ENCODE results near the gene DOK7. TPM values are rescaled to one million over a fixed set of nuclear protein-coding genes. Genes with fewer than 3 reads are reported as not detected.

DOK7 gene
- total and polyA plus RNA-seq, 2 donors = 0.33 to 1.8 TPM

DNA sequence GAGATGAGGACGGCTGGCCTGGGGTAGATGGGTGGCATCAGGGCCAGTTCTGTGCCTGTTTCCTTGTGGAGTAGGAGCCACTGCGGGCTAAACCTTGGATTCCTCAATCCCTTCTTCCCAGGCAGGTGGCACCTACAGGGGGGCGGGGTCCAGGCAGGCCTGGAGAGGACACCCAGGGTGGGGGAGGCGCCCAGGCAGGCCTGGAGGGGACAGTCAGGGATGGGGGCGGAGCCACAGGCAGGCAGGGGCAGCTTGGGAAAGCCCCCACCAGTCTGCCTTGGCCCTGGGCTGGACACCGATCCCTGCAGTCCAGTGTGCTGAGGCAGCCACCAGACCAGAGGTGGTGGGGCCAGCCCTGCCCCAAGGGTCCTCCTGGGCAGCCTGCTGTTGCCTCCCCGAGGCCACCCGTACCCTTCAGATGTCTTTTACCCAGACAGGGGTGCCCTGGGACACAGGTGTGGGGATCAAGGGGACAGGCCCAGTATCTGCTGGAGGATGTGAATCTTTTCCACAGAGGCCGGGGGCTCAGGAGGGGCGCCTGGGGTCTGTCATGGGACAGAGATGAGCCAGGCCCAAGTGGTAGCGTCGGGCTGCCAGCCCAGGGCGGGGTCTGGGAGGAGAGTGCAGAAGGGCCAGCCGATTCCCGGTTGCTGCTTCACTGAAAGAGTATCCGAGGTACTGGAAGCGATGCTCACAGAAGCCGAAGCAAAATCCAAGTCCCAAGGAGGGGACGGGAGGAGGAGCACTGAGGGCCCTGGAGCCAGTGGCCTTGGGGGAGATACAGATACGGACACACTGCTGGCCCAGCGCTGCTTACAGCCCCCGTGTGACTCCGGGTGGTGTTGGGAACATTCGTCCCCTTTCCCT, 34.6 kb downstream of the DOK7 start:
- H3K27ac ChIP-seq (ENCODE audit: low read depth in 1 of 2, low read length in 1 of 2) = no peak overlapping the region
- no peak for DNase-seq (ENCODE audit: low read depth in 6 of 9, low spot score in 9 of 9)
- H3K27me3 ChIP-seq (ENCODE audit: control insufficient read depth in 2 of 2, insufficient read depth in 1 of 2, low read length in 1 of 2) = peaks cover 2 to 16% of the 10 kb centered on the region in 2 donors
- peaks cover 0 to 24% of the 10 kb centered on the region in 2 donors for H3K36me3 ChIP-seq (ENCODE audit: control insufficient read depth in 2 of 2, insufficient read depth in 2 of 2, low read length in 1 of 2)
- no peak overlapping the region for H3K4me3 ChIP-seq (ENCODE audit: low read length in 2 of 2)
- no peaks in the 10 kb centered on the region for H3K4me1 ChIP-seq (ENCODE audit: control insufficient read depth in 2 of 2, insufficient read depth in 2 of 2, low read length in 2 of 2)
- 94% methylated on average over 24 of the region's 24 CpGs for WGBS
- H3K9me3 ChIP-seq (ENCODE audit: control insufficient read depth in 2 of 2, insufficient read depth in 1 of 2, low read length in 1 of 2) = no peaks in the 10 kb centered on the region

DNA sequence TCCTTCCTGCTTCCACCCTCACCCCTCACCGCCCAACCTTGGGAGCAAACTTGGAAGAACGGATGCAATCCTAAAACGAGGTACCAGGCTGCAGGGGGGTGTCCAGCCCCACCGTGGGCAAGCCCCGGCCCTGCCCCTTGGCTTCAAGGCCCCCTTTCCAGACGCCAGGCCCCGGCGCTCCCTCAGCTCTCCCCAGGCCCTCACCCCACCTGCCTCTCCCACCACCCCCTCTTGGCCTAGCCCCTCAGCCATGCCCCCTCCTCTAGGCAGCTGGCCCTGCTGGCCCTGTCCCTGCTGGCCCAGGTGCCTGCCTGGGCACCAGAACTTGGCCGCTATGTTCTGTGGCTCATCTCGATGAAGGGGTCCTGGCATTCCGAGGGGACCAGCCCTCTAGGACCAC, 35.3 kb downstream of the DOK7 start:
- WGBS = 94% methylated on average over 11 of the region's 11 CpGs
- H3K36me3 ChIP-seq (ENCODE audit: control insufficient read depth in 2 of 2, insufficient read depth in 2 of 2, low read length in 1 of 2) = peaks cover under 1 to 31% of the 10 kb centered on the region in 2 donors
- H3K4me1 ChIP-seq (ENCODE audit: control insufficient read depth in 2 of 2, insufficient read depth in 2 of 2, low read length in 2 of 2) = no peaks in the 10 kb centered on the region
- H3K27ac ChIP-seq (ENCODE audit: low read depth in 1 of 2, low read length in 1 of 2) = no peak overlapping the region
- H3K27me3 ChIP-seq (ENCODE audit: control insufficient read depth in 2 of 2, insufficient read depth in 1 of 2, low read length in 1 of 2) = peaks cover 2 to 11% of the 10 kb centered on the region in 2 donors
- DNase-seq (ENCODE audit: low read depth in 6 of 9, low spot score in 9 of 9) = no peak
- no peak overlapping the region for H3K4me3 ChIP-seq (ENCODE audit: low read length in 2 of 2)
- H3K9me3 ChIP-seq (ENCODE audit: control insufficient read depth in 2 of 2, insufficient read depth in 1 of 2, low read length in 1 of 2) = no peaks in the 10 kb centered on the region

- no peaks in the 10 kb centered on the region for H3K9me3 ChIP-seq (ENCODE audit: control insufficient read depth in 2 of 2, insufficient read depth in 1 of 2, low read length in 1 of 2)
- no peak for DNase-seq (ENCODE audit: low read depth in 6 of 9, low spot score in 9 of 9)
- WGBS = 95% methylated on average over 20 of the region's 20 CpGs
- H3K4me1 ChIP-seq (ENCODE audit: control insufficient read depth in 2 of 2, insufficient read depth in 2 of 2, low read length in 2 of 2) = no peaks in the 10 kb centered on the region
- H3K36me3 ChIP-seq (ENCODE audit: control insufficient read depth in 2 of 2, insufficient read depth in 2 of 2, low read length in 1 of 2) = peaks cover 6 to 34% of the 10 kb centered on the region in 2 donors
- H3K4me3 ChIP-seq (ENCODE audit: low read length in 2 of 2) = no peak overlapping the region
- peaks cover 0 to 5% of the 10 kb centered on the region in 2 donors for H3K27me3 ChIP-seq (ENCODE audit: control insufficient read depth in 2 of 2, insufficient read depth in 1 of 2, low read length in 1 of 2)
- no peak overlapping the region for H3K27ac ChIP-seq (ENCODE audit: low read depth in 1 of 2, low read length in 1 of 2)
These were observed 35.9 kb downstream of the DOK7 start for GRCh38 chr4:3498901-3499510.

DNA sequence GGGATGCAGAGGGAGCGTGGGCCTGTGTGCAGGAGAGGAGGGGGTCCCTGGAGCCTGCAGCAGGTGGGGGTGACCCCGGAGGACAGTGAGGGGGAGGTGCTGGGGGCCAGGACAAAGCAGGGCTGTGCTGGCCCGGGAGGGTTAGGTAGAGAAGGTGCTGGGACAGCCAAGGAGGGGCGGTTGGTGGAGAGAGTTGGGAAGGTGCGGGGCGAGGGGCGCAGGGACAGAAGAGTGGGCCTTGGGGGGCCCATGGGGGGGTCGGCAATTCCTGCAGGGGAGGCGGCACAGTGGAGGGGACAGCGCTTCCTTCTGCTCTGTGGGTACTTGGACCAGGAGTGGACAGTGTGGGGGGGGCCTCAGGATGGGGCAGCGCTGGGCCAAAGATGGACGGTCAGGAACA, 36.6 kb downstream of the DOK7 start:
- H3K9me3 ChIP-seq (ENCODE audit: control insufficient read depth in 2 of 2, insufficient read depth in 1 of 2, low read length in 1 of 2) = no peaks in the 10 kb centered on the region
- peaks cover 6 to 38% of the 10 kb centered on the region in 2 donors for H3K36me3 ChIP-seq (ENCODE audit: control insufficient read depth in 2 of 2, insufficient read depth in 2 of 2, low read length in 1 of 2)
- H3K27me3 ChIP-seq (ENCODE audit: control insufficient read depth in 2 of 2, insufficient read depth in 1 of 2, low read length in 1 of 2) = no peaks in the 10 kb centered on the region
- no peak overlapping the region for H3K4me3 ChIP-seq (ENCODE audit: low read length in 2 of 2)
- 98% methylated on average over 12 of the region's 12 CpGs for WGBS
- H3K4me1 ChIP-seq (ENCODE audit: control insufficient read depth in 2 of 2, insufficient read depth in 2 of 2, low read length in 2 of 2) = no peaks in the 10 kb centered on the region
- H3K27ac ChIP-seq (ENCODE audit: low read depth in 1 of 2, low read length in 1 of 2) = no peak overlapping the region
- no peak for DNase-seq (ENCODE audit: low read depth in 6 of 9, low spot score in 9 of 9)

- Histone ChIP-seq H3K9me3 (ENCODE audit: control insufficient read depth in 2 of 2, insufficient read depth in 1 of 2, low read length in 1 of 2) (no peaks in the 10 kb centered on the region), H3K36me3 (ENCODE audit: control insufficient read depth in 2 of 2, insufficient read depth in 2 of 2, low read length in 1 of 2) (peaks cover 6 to 42% of the 10 kb centered on the region in 2 donors), H3K27ac (ENCODE audit: low read depth in 1 of 2, low read length in 1 of 2) (no peak overlapping the region), H3K4me3 (ENCODE audit: low read length in 2 of 2) (no peak overlapping the region), H3K4me1 (ENCODE audit: control insufficient read depth in 2 of 2, insufficient read depth in 2 of 2, low read length in 2 of 2) (no peaks in the 10 kb centered on the region), H3K27me3 (ENCODE audit: control insufficient read depth in 2 of 2, insufficient read depth in 1 of 2, low read length in 1 of 2) (no peaks in the 10 kb centered on the region)
- WGBS = 98% methylated on average over 17 of the region's 17 CpGs
- DNase-seq (ENCODE audit: low read depth in 6 of 9, low spot score in 9 of 9) = no peak
These were observed 37.0 kb downstream of the DOK7 start for GRCh38 chr4:3500111-3500510.

DNA sequence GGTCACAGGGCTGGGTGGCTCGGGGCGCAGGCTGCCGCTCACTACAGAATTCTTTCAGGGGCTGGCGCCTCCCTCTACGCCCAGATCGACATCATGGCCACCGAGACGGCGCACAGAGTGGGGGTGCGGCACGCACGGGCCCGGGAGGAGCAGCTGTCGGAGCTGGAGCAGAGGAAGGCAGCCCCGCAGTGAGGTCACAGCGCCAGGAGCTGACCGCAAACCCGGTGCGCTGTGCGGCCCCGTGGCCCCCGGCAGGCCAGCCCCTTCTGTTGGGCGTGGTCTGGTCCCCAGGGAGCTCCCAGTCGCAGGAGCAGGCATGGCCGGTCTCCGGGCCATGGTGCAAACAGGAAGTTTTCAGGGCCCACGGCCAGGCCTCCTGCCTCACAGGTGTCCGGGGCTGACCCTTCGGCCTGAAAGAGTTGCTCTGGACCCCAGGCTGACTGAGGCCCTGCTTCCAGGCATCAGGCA, 37.6 kb downstream of the DOK7 start:
- no peak overlapping the region for H3K4me3 ChIP-seq (ENCODE audit: low read length in 2 of 2)
- no peak for DNase-seq (ENCODE audit: low read depth in 6 of 9, low spot score in 9 of 9)
- no peaks in the 10 kb centered on the region for H3K4me1 ChIP-seq (ENCODE audit: control insufficient read depth in 2 of 2, insufficient read depth in 2 of 2, low read length in 2 of 2)
- peaks cover 11 to 47% of the 10 kb centered on the region in 2 donors for H3K36me3 ChIP-seq (ENCODE audit: control insufficient read depth in 2 of 2, insufficient read depth in 2 of 2, low read length in 1 of 2)
- no peaks in the 10 kb centered on the region for H3K27me3 ChIP-seq (ENCODE audit: control insufficient read depth in 2 of 2, insufficient read depth in 1 of 2, low read length in 1 of 2)
- no peaks in the 10 kb centered on the region for H3K9me3 ChIP-seq (ENCODE audit: control insufficient read depth in 2 of 2, insufficient read depth in 1 of 2, low read length in 1 of 2)
- 97% methylated on average over 29 of the region's 29 CpGs for WGBS
- H3K27ac ChIP-seq (ENCODE audit: low read depth in 1 of 2, low read length in 1 of 2) = no peak overlapping the region

GRCh38 chr4:3501126-3501824, 38.2 kb downstream of the DOK7 start:
- no peaks in the 10 kb centered on the region for H3K4me1 ChIP-seq (ENCODE audit: control insufficient read depth in 2 of 2, insufficient read depth in 2 of 2, low read length in 2 of 2)
- H3K27me3 ChIP-seq (ENCODE audit: control insufficient read depth in 2 of 2, insufficient read depth in 1 of 2, low read length in 1 of 2) = no peaks in the 10 kb centered on the region
- no peak overlapping the region for H3K4me3 ChIP-seq (ENCODE audit: low read length in 2 of 2)
- no peaks in the 10 kb centered on the region for H3K9me3 ChIP-seq (ENCODE audit: control insufficient read depth in 2 of 2, insufficient read depth in 1 of 2, low read length in 1 of 2)
- H3K36me3 ChIP-seq (ENCODE audit: control insufficient read depth in 2 of 2, insufficient read depth in 2 of 2, low read length in 1 of 2) = peaks cover 15 to 47% of the 10 kb centered on the region in 2 donors
- DNase-seq (ENCODE audit: low read depth in 6 of 9, low spot score in 9 of 9) = no peak
- 93% methylated on average over 24 of the region's 24 CpGs for WGBS
- H3K27ac ChIP-seq (ENCODE audit: low read depth in 1 of 2, low read length in 1 of 2) = no peak overlapping the region

- WGBS = 96% methylated on average over 19 of the region's 19 CpGs
- Histone ChIP-seq H3K9me3 (ENCODE audit: control insufficient read depth in 2 of 2, insufficient read depth in 1 of 2, low read length in 1 of 2) (no peaks in the 10 kb centered on the region), H3K36me3 (ENCODE audit: control insufficient read depth in 2 of 2, insufficient read depth in 2 of 2, low read length in 1 of 2) (peaks cover 21 to 48% of the 10 kb centered on the region in 2 donors), H3K27me3 (ENCODE audit: control insufficient read depth in 2 of 2, insufficient read depth in 1 of 2, low read length in 1 of 2) (no peaks in the 10 kb centered on the region), H3K4me1 (ENCODE audit: control insufficient read depth in 2 of 2, insufficient read depth in 2 of 2, low read length in 2 of 2) (no peaks in the 10 kb centered on the region), H3K4me3 (ENCODE audit: low read length in 2 of 2) (no peak overlapping the region), H3K27ac (ENCODE audit: low read depth in 1 of 2, low read length in 1 of 2) (no peak overlapping the region)
- DNase-seq (ENCODE audit: low read depth in 6 of 9, low spot score in 9 of 9) = no peak
These were observed 38.8 kb downstream of the DOK7 start for GRCh38 chr4:3501825-3502425.

Data from thymus (tissue), 11 donors.